ENCODE results near the gene LCLAT1.

DNA sequence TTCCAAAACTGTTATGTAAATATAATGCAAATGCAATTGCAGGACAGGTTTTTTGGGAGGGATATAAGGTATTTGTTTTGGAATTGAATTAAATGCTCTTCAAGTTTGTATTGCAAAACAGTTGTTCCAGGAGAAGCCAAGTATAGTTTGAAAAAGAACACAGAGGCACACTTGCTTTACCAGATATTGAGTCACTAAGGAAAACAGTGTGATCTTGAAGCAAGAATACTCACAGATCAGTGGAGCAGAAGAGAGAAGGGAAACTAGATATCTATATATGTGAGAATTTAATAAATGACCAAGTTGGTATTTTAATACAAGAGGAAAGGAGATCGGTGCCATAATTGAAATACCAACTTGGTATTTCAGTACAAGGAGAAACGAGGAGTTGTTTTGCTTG is 181.3 kb downstream of the LCLAT1 start:
- TF ChIP-seq, protein P1, sequence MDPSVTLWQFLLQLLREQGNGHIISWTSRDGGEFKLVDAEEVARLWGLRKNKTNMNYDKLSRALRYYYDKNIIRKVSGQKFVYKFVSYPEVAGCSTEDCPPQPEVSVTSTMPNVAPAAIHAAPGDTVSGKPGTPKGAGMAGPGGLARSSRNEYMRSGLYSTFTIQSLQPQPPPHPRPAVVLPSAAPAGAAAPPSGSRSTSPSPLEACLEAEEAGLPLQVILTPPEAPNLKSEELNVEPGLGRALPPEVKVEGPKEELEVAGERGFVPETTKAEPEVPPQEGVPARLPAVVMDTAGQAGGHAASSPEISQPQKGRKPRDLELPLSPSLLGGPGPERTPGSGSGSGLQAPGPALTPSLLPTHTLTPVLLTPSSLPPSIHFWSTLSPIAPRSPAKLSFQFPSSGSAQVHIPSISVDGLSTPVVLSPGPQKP (IDR thresholded peaks at IDR 0.05; ENCODE audit: low read depth, low read length): no peak
- TF ChIP-seq CHD4 (IDR thresholded peaks at IDR 0.05; ENCODE audit: borderline replicate concordance) (no peak), FOSL2 (IDR thresholded peaks at IDR 0.05) (no peak), FOSL2 (CRISPR knock-in tag; IDR thresholded peaks at IDR 0.05) (no peak), POLR2A (IDR thresholded peaks at IDR 0.05; ENCODE audit: low read length) (no peak), EP300 (IDR thresholded peaks at IDR 0.05) (no peak), ZFP36 (IDR thresholded peaks at IDR 0.05; ENCODE audit: borderline replicate concordance, partially characterized antibody) (no peak), CEBPB (IDR thresholded peaks at IDR 0.05) (no peak)
- TF ChIP-seq, protein P2, sequence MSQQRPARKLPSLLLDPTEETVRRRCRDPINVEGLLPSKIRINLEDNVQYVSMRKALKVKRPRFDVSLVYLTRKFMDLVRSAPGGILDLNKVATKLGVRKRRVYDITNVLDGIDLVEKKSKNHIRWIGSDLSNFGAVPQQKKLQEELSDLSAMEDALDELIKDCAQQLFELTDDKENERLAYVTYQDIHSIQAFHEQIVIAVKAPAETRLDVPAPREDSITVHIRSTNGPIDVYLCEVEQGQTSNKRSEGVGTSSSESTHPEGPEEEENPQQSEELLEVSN (IDR thresholded peaks at IDR 0.05; ENCODE audit: borderline replicate concordance, low read depth): no peak
- TF ChIP-seq, protein P3, sequence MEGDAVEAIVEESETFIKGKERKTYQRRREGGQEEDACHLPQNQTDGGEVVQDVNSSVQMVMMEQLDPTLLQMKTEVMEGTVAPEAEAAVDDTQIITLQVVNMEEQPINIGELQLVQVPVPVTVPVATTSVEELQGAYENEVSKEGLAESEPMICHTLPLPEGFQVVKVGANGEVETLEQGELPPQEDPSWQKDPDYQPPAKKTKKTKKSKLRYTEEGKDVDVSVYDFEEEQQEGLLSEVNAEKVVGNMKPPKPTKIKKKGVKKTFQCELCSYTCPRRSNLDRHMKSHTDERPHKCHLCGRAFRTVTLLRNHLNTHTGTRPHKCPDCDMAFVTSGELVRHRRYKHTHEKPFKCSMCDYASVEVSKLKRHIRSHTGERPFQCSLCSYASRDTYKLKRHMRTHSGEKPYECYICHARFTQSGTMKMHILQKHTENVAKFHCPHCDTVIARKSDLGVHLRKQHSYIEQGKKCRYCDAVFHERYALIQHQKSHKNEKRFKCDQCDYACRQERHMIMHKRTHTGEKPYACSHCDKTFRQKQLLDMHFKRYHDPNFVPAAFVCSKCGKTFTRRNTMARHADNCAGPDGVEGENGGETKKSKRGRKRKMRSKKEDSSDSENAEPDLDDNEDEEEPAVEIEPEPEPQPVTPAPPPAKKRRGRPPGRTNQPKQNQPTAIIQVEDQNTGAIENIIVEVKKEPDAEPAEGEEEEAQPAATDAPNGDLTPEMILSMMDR (IDR thresholded peaks at IDR 0.05): no peak
- TF ChIP-seq, protein P4, sequence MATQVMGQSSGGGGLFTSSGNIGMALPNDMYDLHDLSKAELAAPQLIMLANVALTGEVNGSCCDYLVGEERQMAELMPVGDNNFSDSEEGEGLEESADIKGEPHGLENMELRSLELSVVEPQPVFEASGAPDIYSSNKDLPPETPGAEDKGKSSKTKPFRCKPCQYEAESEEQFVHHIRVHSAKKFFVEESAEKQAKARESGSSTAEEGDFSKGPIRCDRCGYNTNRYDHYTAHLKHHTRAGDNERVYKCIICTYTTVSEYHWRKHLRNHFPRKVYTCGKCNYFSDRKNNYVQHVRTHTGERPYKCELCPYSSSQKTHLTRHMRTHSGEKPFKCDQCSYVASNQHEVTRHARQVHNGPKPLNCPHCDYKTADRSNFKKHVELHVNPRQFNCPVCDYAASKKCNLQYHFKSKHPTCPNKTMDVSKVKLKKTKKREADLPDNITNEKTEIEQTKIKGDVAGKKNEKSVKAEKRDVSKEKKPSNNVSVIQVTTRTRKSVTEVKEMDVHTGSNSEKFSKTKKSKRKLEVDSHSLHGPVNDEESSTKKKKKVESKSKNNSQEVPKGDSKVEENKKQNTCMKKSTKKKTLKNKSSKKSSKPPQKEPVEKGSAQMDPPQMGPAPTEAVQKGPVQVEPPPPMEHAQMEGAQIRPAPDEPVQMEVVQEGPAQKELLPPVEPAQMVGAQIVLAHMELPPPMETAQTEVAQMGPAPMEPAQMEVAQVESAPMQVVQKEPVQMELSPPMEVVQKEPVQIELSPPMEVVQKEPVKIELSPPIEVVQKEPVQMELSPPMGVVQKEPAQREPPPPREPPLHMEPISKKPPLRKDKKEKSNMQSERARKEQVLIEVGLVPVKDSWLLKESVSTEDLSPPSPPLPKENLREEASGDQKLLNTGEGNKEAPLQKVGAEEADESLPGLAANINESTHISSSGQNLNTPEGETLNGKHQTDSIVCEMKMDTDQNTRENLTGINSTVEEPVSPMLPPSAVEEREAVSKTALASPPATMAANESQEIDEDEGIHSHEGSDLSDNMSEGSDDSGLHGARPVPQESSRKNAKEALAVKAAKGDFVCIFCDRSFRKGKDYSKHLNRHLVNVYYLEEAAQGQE (IDR thresholded peaks at IDR 0.05): no peak
